NCI-H524 treated with DMSO at 0.1 percent for 48 hours (cell line): ENCODE data around the gene FCRL4.

ENCODE experiments used
- DNase-seq: peaks from one replicate; lab custom pipeline; 2025; lab: John Stamatoyannopoulos, UW

The FCRL4 gene

GRCh38 chr1:157597959-157598667 lies at the start of gene FCRL4:
TSS of gene FCRL4 (minus strand) at chr1:157598085. CDS start at chr1:157597944, 141 bp downstream.
- DNase-seq: no peak

- DNase-seq: no peak
Observed at GRCh38 chr1:157646144-157646543, 48.3 kb upstream of the FCRL4 start.

DNA sequence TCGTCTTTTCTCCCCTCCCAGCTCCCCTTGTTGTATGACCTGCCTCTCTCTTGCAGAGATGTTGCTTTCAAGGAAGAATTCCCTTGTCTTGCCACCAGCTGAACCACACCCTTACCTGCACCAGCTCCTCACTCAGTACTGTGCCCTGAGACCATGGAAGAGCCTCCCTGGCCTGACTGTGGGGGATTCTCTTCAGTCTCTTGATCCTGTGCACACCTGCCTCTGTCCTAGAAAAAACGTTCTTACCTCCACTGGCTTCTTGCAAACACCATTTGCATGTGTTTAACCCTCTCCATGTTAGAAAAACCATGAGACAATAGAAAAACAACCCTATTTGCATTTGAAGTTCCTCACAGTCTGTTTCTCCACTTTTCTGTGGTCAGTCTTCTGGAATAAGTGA lies 43.3 kb upstream of the FCRL4 start:
- DNase-seq: no peak

GRCh38 chr1:157639800-157640199 lies 41.9 kb upstream of the FCRL4 start:
- no peak for DNase-seq

DNA sequence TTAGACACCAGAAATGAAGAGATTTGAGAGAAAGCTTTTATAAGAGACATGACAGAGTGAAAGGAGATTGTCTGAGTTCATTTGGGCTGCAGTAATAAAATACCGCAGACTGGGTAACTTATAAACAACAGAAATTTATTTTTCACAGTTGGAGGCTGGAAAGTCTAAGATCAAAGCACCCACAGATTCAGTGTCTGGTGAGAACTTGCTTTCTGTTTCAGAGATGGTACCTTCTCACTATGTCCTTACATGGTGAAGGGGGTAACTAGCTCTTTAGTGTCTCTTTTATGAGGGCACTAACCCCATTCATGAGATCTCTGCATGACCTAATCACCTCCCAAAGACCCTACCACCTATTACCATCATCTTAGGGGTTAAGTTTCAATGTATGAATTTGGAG lies 30.9 kb upstream of the FCRL4 start:
- DNase-seq: no peak

GRCh38 chr1:157626099-157626498 lies 28.2 kb upstream of the FCRL4 start:
- DNase-seq: no peak

- no peak for DNase-seq
Observed at GRCh38 chr1:157624471-157624870, 26.6 kb upstream of the FCRL4 start.

DNA sequence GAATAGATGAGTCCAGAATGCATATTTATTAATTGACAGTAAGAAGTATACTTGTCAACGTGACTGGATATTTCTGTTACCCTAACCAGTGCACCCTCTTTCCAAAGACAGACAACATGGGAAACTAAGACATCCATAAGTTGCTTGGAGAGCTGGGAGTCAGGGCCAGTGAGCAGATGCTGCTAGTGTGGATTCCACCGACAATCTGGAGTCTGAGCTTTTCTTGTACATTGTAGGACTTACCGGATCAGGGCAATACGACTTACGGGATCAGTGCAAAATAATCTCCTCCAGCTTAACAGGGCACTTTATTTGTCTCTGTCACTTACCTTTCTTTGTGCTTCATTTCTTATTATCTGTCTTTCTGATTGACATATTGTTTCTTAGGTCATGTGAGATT lies 24.6 kb upstream of the FCRL4 start:
- no peak for DNase-seq

GRCh38 chr1:157618190-157618589 lies 20.3 kb upstream of the FCRL4 start:
- no peak for DNase-seq

DNA sequence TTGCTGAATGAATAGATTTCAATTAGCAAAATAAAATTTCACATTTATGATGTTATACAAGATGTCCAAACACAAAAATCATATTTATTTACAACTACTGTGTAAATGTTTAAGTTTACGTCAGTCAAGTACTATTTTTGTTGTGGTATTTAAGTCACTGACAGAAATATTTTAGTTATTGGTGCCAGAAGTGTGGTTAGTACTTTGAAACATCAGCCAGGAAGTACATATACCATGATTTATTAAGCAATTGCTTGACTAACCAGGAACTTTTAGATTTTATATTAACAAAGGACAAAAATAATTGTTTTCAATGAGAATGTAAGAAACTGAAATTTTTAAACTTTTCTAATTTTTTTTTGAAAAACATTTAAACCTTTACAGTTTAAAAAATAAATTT lies 2.4 kb upstream of the FCRL4 start:
- no peak for DNase-seq

GRCh38 chr1:157596384-157596783 lies 1.5 kb downstream of the FCRL4 start:
- no peak for DNase-seq

DNA sequence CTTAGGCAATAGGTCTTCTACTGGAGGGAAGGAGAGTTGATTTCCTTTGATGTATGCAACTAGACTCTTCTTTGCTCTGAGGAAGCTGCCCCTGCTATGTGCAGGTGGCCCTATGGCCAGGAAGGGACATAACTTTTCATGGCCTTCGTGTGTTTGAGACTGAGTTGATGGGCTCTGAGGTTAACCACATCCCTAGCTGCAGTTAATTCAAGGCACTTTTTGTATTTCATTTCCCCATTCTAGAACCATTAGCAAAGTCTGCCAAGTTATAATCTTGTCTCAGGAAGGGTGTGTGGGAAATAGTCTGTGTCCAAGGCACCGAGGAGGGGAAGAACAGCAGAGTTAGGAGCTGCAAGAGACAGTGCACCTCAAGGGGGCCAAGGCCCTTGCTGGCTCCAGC lies 2.5 kb downstream of the FCRL4 start:
- no peak for DNase-seq

- no peak for DNase-seq
Observed at GRCh38 chr1:157585984-157586383, 11.9 kb downstream of the FCRL4 start.

DNA sequence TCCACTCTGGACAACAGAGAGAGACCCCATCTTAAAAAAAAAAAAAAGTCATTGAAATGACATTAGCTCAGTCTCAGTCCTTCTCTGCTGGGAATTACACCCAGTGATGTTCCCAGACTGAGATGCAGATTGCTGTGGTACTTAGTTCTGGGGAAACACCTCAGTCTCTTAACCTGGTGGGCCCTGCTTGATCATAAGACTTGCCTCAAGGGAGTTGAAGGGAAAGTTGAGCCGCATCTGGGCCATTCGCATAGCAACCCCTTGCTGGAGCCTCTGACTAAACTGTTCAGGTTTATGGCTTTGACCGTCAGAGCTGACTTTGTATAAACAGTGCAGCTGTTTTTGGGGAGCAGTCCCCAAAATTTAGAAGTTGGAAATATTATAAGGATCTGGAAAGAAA lies 13.4 kb downstream of the FCRL4 start:
- DNase-seq: no peak

GRCh38 chr1:157580828-157581210 lies 17.1 kb downstream of the FCRL4 start:
- DNase-seq: no peak

GRCh38 chr1:157580179-157580827 lies 17.6 kb downstream of the FCRL4 start:
- no peak for DNase-seq

- no peak for DNase-seq
Observed at GRCh38 chr1:157577420-157577819, 20.5 kb downstream of the FCRL4 start.

GRCh38 chr1:157575744-157576143 lies 22.1 kb downstream of the FCRL4 start:
- no peak for DNase-seq

- no peak for DNase-seq
Observed at GRCh38 chr1:157574836-157575235, 23.0 kb downstream of the FCRL4 start.

DNA sequence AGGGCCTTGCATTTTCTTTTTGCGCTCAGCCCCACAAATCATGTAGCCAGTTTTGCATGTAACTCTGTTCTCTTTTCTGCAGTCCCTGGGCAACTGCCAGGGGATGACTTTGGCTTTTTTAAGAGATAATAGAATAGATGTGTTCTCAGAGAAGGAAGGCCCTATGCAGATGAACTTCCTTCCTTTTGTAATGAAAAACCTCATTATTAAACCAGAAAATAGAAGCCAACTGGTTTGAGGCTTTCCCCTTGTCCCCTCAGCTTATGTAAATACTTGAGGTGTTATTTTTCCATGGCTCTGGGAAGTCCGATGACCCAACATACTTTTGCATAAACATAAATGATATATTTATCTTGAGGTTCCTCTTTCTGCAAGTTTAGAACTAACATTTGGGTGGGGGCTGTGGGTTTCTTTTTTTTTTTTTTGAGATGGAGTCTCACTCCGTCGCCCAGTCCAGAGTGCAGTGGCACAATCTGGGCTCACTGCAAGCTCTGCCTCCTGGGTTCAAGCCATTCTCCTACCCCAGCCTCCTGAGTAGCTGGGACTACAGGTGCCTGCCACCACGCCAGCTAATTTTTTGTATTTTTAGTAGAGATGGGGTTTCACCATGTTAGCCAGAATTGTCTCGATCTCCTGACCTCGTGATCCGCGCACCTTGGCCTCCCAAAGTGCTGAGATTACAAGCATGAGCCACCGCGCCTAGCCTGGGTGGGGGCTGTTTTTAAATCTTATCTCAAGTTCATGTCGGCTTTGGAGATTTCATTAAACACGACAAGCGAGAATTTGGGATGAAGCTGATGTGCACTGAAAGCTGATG lies 31.2 kb downstream of the FCRL4 start:
- no peak for DNase-seq

GRCh38 chr1:157562515-157562914 lies 35.4 kb downstream of the FCRL4 start:
- no peak for DNase-seq

DNA sequence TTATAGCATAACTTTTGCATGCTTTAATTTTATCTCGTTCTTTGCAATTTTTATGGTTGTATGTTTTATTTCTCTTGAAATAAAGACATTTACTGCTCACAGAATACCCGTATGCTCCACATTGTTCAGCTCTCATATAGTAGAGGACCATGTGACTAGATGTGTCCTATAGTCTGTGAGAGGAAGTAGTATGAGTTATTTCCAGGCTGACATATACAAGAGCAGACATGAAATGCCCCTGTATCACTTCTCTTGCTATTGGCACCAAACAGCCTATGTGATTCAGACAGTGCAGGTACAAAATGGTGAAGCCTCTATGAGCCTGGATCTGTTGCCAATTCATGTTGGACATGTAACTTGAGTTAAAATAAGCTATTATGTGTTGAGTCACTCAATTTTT lies 39.8 kb downstream of the FCRL4 start:
- no peak for DNase-seq
